VCaP (cell line): ENCODE measurements around the gene ZBTB8A.
A peak's percentile ranks its signal among the peaks of the same experiment; 100 is the strongest.

Source experiments
- H3K27ac ChIP-seq: fragments of 450-650 bp; 2 replicates; pipeline ENCODE4 v1.5.1; 2017
- CTCF ChIP-seq: fragments of 450-650 bp; conservative IDR thresholded peaks from 2 replicates; pipeline ENCODE4 v1.5.1; 2017; ENCODE audit warnings: mild to moderate bottlenecking, moderate library complexity

Gene ZBTB8A

GRCh38 chr1:32611859-32612188 lies 72.6 kb downstream of the ZBTB8A start:
- H3K27ac ChIP-seq, result peak overlapping the region; percentile 55; the same call in 1 of the 2 replicates
- TF ChIP-seq CTCF, result no peak

GRCh38 chr1:32612189-32612881 lies 73.1 kb downstream of the ZBTB8A start:
- peak overlapping the region; percentile 55; the same call in 1 of the 2 replicates for H3K27ac ChIP-seq
- 0 out of 2 replicates have a peak, but pooled peaks have one; percentile 13 for TF ChIP-seq CTCF

GRCh38 chr1:32613472-32613871 lies 74.2 kb downstream of the ZBTB8A start:
- H3K27ac ChIP-seq, result no peak overlapping the region
- TF ChIP-seq CTCF, result no peak

- H3K27ac ChIP-seq, result no peak overlapping the region
- TF ChIP-seq CTCF, result no peak
Measured at GRCh38 chr1:32618673-32619221, 79.5 kb downstream of the ZBTB8A start.

- peak; percentile 63 for TF ChIP-seq CTCF
- no peak overlapping the region for H3K27ac ChIP-seq
Measured at GRCh38 chr1:32619701-32620485, 80.7 kb downstream of the ZBTB8A start.

- TF ChIP-seq CTCF, result no peak
Measured at GRCh38 chr1:32622205-32622604, 83.0 kb downstream of the ZBTB8A start.

More at GRCh38 chr1:32622205-32622604, 83.0 kb downstream of the ZBTB8A start:
- no peak overlapping the region for H3K27ac ChIP-seq
